Panc1 (cell line): ENCODE measurements around the gene BCS1L. TPM values are rescaled to one million over a fixed set of nuclear protein-coding genes. Genes with fewer than 3 reads are reported as not detected.

Experiments used
- ATAC-seq: fragments of 200-7000 bp; cut with Tn5 transposase; 2 replicates; pipeline ENCODE4 v1.9.1; 2020; ENCODE audit warnings: mild to moderate bottlenecking, moderate library complexity
- BruUV-seq: library from RNA; stranded (reverse); fragments of 400-500 nt; replicated peaks from 2 replicates; lab custom pipeline; 2021; lab: Mats Ljungman, UMichigan
- CTCF ChIA-PET: fragments of 300-600 bp; sonication (Branson Sonifier 250); formaldehyde crosslinking; loops from one replicate; lab custom pipeline; 2022; ENCODE audit warnings: antibody characterized with exemption; lab: Charles Lee
- POLR2A ChIA-PET: fragments of 300-600 bp; sonication (Branson Sonifier 250); formaldehyde crosslinking; loops from one replicate; lab custom pipeline; 2022; ENCODE audit warnings: antibody characterized with exemption; lab: Charles Lee
- DNase-seq: peaks from one replicate; pipeline ENCODE4 v3.0.0-alpha.2; 2010; ENCODE audit warnings: low read depth, low spot score
- H3K27ac ChIP-seq: 2 replicates; pipeline ENCODE4 v1.5.1; 2011; ENCODE audit warnings: mild to moderate bottlenecking, low read length, inconsistent platforms
- H3K27me3 ChIP-seq: fragments of 200-500 bp; sonication (Bioruptor generic); 2 replicates; pipeline ENCODE4 v1.6.0; 2014; ENCODE audit warnings: low read length, inconsistent platforms; ENCODE audit not compliant: control insufficient read depth, insufficient read depth
- H3K36me3 ChIP-seq: fragments of 200-500 bp; sonication (Bioruptor generic); 2 replicates; pipeline ENCODE4 v1.5.1; 2014; ENCODE audit warnings: inconsistent platforms, mild to moderate bottlenecking, low read length, moderate library complexity; ENCODE audit not compliant: control insufficient read depth, insufficient read depth
- H3K4me1 ChIP-seq: 2 replicates; pipeline ENCODE4 v1.5.1; 2011; ENCODE audit warnings: inconsistent platforms, mild to moderate bottlenecking, low read length, moderate library complexity; ENCODE audit not compliant: control insufficient read depth, insufficient read depth
- H3K4me3 ChIP-seq, 2 experiments: 2 replicates each; pipeline ENCODE4 v1.5.1; 2011 to 2012; ENCODE audit warnings: low read depth in 2 of 2, low read length in 2 of 2, mild to moderate bottlenecking in 2 of 2, inconsistent platforms in 1 of 2, moderate library complexity in 1 of 2
- H3K9me3 ChIP-seq: fragments of 200-500 bp; sonication (Bioruptor generic); 2 replicates; pipeline ENCODE4 v1.5.1; 2014; ENCODE audit warnings: low read depth, mild to moderate bottlenecking, inconsistent platforms, low read length, moderate library complexity; ENCODE audit not compliant: control insufficient read depth, insufficient read depth
- CTCF ChIP-seq: fragments of 450-650 bp; IDR thresholded peaks from 2 replicates; pipeline ENCODE4 v1.5.1; 2017; ENCODE audit warnings: mild to moderate bottlenecking
- POLR2AphosphoS5 ChIP-seq: IDR thresholded peaks from 2 replicates; pipeline ENCODE4 v1.6.1; 2012; ENCODE audit warnings: mild to moderate bottlenecking, low read depth, low read length, moderate library complexity
- REST ChIP-seq, 2 experiments: IDR thresholded peaks; 2 replicates each; pipeline ENCODE4 v1.6.1; 2011 to 2012; ENCODE audit warnings: low read depth in 2 of 2, control low read depth in 1 of 2, low read length in 1 of 2, mild to moderate bottlenecking in 1 of 2, moderate library complexity in 1 of 2; ENCODE audit not compliant: insufficient read depth in 1 of 2
- SIN3A ChIP-seq: IDR thresholded peaks from 2 replicates; pipeline ENCODE4 v1.6.1; 2012; ENCODE audit warnings: low read depth, mild to moderate bottlenecking, low read length, moderate library complexity, borderline replicate concordance; ENCODE audit not compliant: insufficient read depth
- TCF7L2 ChIP-seq: IDR thresholded peaks from 2 replicates; pipeline ENCODE4 v1.6.1; 2011; ENCODE audit warnings: mild to moderate bottlenecking, low read depth, low read length, inconsistent platforms
- in situ Hi-C: cut with HindIII; loops from 2 replicates; pipeline ENCODE4 v1.10.0; 2016; ENCODE audit warnings: low sequenced_read_pairs, low pct_unique_long_range_greater_than_20kb
- intact Hi-C: fragments of 100-400 bp; cut with micrococcal nuclease; formaldehyde crosslinking; loops from one replicate; pipeline ENCODE4 v1.10.0; 2022; ENCODE audit not compliant: unreplicated experiment
- total RNA-seq: library from RNA; stranded (reverse); gene quantifications from one replicate; pipeline ENCODE4 v1.2.1, GENCODE V29; 2021; ENCODE audit not compliant: unreplicated experiment

BCS1L gene
- total RNA-seq, 1 experiment from 2014 or later, result 42.0 TPM

GRCh38 chr2:218701806-218702205 is 42.3 kb downstream of the BCS1L start:
- in situ Hi-C loops, result no loop called here
- CTCF ChIA-PET, result no interaction called here

GRCh38 chr2:218703341-218703740 is 43.9 kb downstream of the BCS1L start:
- DNase-seq (no peak), ATAC-seq (no peak)
- H3K4me3 ChIP-seq, result no peak overlapping the region
- H3K9me3 ChIP-seq, result no peaks in the 10 kb centered on the region
- no peak overlapping the region for H3K27ac ChIP-seq
- 0 out of 2 replicates have a peak, but pooled peaks cover 3% of the 10 kb centered on the region for H3K36me3 ChIP-seq
- in situ Hi-C loops, result no loop called here
- no TSS peak for BruUV-seq
- no peaks in the 10 kb centered on the region for H3K4me1 ChIP-seq
- no peaks in the 10 kb centered on the region for H3K27me3 ChIP-seq
- POLR2A ChIA-PET, result no interaction called here
- TF ChIP-seq REST (IDR thresholded peaks at IDR 0.05; ENCODE audit: insufficient read depth in 1 of 2, low read depth in 2 of 2, low read length in 1 of 2) (no peak), POLR2AphosphoS5 (no peak), TCF7L2 (no peak)
- CTCF ChIA-PET, result no interaction called here
- intact Hi-C loops, result no loop called here

More at GRCh38 chr2:218701806-218702205, 42.3 kb downstream of the BCS1L start:
- DNase-seq, result no peak
- POLR2A ChIA-PET, result no interaction called here
- Histone ChIP-seq H3K4me3 (no peak overlapping the region), H3K9me3 (no peaks in the 10 kb centered on the region), H3K27ac (no peak overlapping the region), H3K4me1 (no peaks in the 10 kb centered on the region), H3K36me3 (0 out of 2 replicates have a peak, but pooled peaks cover 3% of the 10 kb centered on the region), H3K27me3 (no peaks in the 10 kb centered on the region)
- no TSS peak for BruUV-seq
- ATAC-seq, result no peak
- TF ChIP-seq CTCF (no peak), REST (IDR thresholded peaks at IDR 0.05; ENCODE audit: insufficient read depth in 1 of 2, low read depth in 2 of 2, low read length in 1 of 2) (no peak), POLR2AphosphoS5 (no peak), SIN3A (no peak), TCF7L2 (no peak)
- intact Hi-C loops, result no loop called here
